Gastroesophageal sphincter (tissue), 4 donors: ENCODE results near the gene WNT1. TPM values are rescaled to one million over a fixed set of nuclear protein-coding genes. Genes with fewer than 3 reads are reported as not detected.
A peak's percentile ranks its signal among the peaks of the same experiment; 100 is the strongest.

Source experiments
- ATAC-seq: fragments of 150-250 bp; one replicate; pipeline ENCODE4 v1.9.1; 2016; ENCODE audit warnings: mild to moderate bottlenecking, moderate library complexity
- H3K27ac ChIP-seq, 4 donors: fragments of 200-600 bp; sonication (generic) in 3 of 4; 1 replicate in 3 of 4; 2 replicates in 1 of 4; pipeline ENCODE4 v1.5.1; 2016 to 2019
- H3K27me3 ChIP-seq: fragments of 200-600 bp; sonication (generic); one replicate; pipeline ENCODE4 v1.5.1; 2019
- H3K36me3 ChIP-seq, 2 donors: fragments of 200-600 bp; sonication (generic); one replicate each; pipeline ENCODE4 v1.5.1; 2019; ENCODE audit warnings: control low read depth in 1 of 2
- H3K4me1 ChIP-seq, 3 donors: fragments of 200-600 bp; sonication (generic); 1 replicate in 2 of 3; 2 replicates in 1 of 3; pipeline ENCODE4 v1.5.1; 2016 to 2019; ENCODE audit warnings: control low read depth in 2 of 3
- H3K4me3 ChIP-seq, 2 donors: fragments of 200-600 bp; sonication (generic); one replicate each; pipeline ENCODE4 v1.5.1; 2019; ENCODE audit warnings: mild to moderate bottlenecking in 1 of 2, moderate library complexity in 1 of 2
- H3K9me3 ChIP-seq, 3 donors: fragments of 200-600 bp; sonication (generic); one replicate each; pipeline ENCODE4 v1.5.1; 2017 to 2019; ENCODE audit warnings: control low read depth in 2 of 3
- EP300 ChIP-seq: sonication (generic); formaldehyde crosslinking; IDR thresholded peaks from one replicate; pipeline ENCODE4 v1.6.1; 2017; ENCODE audit warnings: antibody characterized with exemption, mild to moderate bottlenecking
- POLR2A ChIP-seq, 2 donors: fragments of 450-650 bp; IDR thresholded peaks; one replicate each; pipeline ENCODE4 v1.6.1; 2017; ENCODE audit warnings: antibody characterized with exemption in 2 of 2, mild to moderate bottlenecking in 2 of 2, moderate library complexity in 1 of 2
- POLR2AphosphoS5 ChIP-seq: sonication (generic); formaldehyde crosslinking; IDR thresholded peaks from one replicate; pipeline ENCODE4 v1.6.1; 2017; ENCODE audit warnings: antibody characterized with exemption
- WGBS, 2 donors: methylation state at CpG; one replicate each; pipeline ENCODE4 v1.1.5; 2018; ENCODE audit warnings: low coverage in 1 of 2; 5-methylcytosine and 5-hydroxymethylcytosine counted together
- total RNA-seq, 4 donors: library from RNA; depleted of rRNA; stranded (reverse); fragments of >200 nt; gene quantifications; one replicate each; pipeline ENCODE4 v1.1.0, GENCODE V29; 2016
- TF ChIP-seq, protein P1 (sequence below), 4 experiments: fragments of 200-600 bp in 2 of 4; fragments of 450-650 bp in 2 of 4; sonication (generic) in 1 of 4; IDR thresholded peaks; one replicate each; pipeline ENCODE4 v1.5.1; 2017 to 2019; ENCODE audit warnings: antibody characterized with exemption in 4 of 4, mild to moderate bottlenecking in 2 of 4, moderate library complexity in 2 of 4

Gene WNT1
- total RNA-seq, 4 donors from 2014 or later = not detected

- no peak overlapping the region for H3K4me3 ChIP-seq
- no peak for ATAC-seq
- 62% methylated on average over 2 of the region's 7 CpGs; no CpG with 5 or more reads in 1 of the 2 donors for WGBS, 2 donors
- peaks cover 0 to 38% (median 16%) of the 10 kb centered on the region in 3 donors for H3K4me1 ChIP-seq
- H3K36me3 ChIP-seq = no peaks in the 10 kb centered on the region
- no peak overlapping the region for H3K27ac ChIP-seq
- peaks cover 69% of the 10 kb centered on the region for H3K27me3 ChIP-seq
- H3K9me3 ChIP-seq = no peaks in the 10 kb centered on the region
- TF ChIP-seq POLR2AphosphoS5 = no peak
- TF ChIP-seq EP300 = no peak
- TF ChIP-seq POLR2A (IDR thresholded peaks at IDR 0.05) = no peak
Observed at GRCh38 chr12:48967991-48968390, 10.1 kb upstream of the WNT1 start.

DNA sequence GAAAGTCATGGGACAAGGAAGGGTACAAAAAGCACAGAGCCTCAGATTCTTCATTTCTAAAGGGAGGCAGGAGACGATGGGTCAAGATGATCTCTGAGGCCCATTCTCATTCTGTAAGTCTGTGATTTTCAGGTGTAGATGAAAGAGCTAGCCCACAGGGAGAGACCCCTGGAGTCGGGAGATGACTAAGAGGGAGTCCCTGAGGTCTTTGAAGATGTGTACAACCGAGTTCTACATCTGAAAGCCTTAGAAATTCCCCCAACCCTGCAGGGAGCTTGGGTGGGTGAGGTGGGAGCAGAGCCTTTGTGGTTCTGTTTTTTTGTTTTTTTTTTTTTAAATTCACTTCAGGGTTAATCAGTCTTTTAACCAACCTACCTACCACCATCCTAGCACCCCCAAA lies 9.7 kb upstream of the WNT1 start:
- Histone ChIP-seq H3K9me3 (no peaks in the 10 kb centered on the region), H3K4me3 (no peak overlapping the region), H3K27me3 (peaks cover 69% of the 10 kb centered on the region), H3K36me3 (no peaks in the 10 kb centered on the region), H3K4me1 (peaks cover 0 to 43% (median 16%) of the 10 kb centered on the region in 3 donors), H3K27ac (no peak overlapping the region)
- WGBS, 2 donors = 91 to 100% methylated on average over 1 to 3 of the region's 3 CpGs
- no peak for TF ChIP-seq POLR2A (IDR thresholded peaks at IDR 0.05)
- TF ChIP-seq, protein P1, sequence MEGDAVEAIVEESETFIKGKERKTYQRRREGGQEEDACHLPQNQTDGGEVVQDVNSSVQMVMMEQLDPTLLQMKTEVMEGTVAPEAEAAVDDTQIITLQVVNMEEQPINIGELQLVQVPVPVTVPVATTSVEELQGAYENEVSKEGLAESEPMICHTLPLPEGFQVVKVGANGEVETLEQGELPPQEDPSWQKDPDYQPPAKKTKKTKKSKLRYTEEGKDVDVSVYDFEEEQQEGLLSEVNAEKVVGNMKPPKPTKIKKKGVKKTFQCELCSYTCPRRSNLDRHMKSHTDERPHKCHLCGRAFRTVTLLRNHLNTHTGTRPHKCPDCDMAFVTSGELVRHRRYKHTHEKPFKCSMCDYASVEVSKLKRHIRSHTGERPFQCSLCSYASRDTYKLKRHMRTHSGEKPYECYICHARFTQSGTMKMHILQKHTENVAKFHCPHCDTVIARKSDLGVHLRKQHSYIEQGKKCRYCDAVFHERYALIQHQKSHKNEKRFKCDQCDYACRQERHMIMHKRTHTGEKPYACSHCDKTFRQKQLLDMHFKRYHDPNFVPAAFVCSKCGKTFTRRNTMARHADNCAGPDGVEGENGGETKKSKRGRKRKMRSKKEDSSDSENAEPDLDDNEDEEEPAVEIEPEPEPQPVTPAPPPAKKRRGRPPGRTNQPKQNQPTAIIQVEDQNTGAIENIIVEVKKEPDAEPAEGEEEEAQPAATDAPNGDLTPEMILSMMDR (IDR thresholded peaks at IDR 0.05) = no peak
- no peak for TF ChIP-seq EP300
- TF ChIP-seq POLR2AphosphoS5 = no peak
- no peak for ATAC-seq

- no peak for TF ChIP-seq POLR2AphosphoS5
- no peak for ATAC-seq
- Histone ChIP-seq H3K27me3 (peaks cover 69% of the 10 kb centered on the region), H3K36me3 (no peaks in the 10 kb centered on the region), H3K27ac (no peak overlapping the region), H3K4me1 (peaks cover 0 to 48% (median 16%) of the 10 kb centered on the region in 3 donors), H3K9me3 (no peaks in the 10 kb centered on the region), H3K4me3 (peak overlapping the region in 1 of 2 donors; percentile 35)
- WGBS, 2 donors = 6 to 52% methylated on average over 2 to 3 of the region's 8 CpGs
Observed at GRCh38 chr12:48969160-48969771, 8.9 kb upstream of the WNT1 start.

DNA sequence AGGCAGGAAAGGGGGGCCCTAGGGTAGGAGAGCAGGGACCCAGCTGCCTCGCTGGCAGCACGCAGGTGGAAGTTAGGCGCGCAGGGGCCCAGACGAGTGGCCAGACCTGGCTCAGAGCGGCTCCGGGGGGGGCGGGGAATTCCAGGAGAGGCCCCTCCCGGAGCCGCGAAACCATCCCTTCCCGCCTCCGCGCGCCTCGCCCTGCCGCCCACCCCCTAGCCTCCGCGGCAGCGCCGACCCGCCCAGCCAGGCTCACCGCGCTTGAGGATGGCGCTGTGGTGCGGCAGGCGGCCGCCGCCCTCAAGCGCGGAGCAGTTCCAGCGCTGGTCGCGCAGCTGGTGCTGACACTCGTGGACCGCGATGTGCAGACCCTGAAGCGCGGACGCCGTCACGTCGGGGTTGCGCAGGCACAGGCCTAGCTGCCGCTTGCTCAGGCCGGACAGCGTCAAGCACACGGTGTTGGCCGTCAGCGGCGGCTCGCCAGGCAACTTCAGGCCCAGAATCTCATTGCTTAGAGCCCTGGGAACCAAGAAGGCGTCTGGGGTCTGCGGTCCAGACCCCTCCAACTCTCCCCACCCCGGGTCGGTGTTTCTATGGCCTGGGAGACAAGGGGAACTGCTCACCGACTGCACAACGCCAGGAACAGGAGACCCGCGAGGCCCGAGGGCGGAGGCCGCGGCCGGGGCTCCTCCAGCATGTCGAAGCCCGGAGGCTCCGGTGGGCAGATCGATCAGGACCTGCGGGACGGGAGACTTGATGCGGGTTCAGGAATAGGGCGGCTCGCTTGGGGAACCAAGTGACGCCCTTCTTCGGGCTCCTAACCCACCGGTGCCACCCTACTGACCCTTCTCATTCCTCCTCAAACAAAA lies 8.1 kb upstream of the WNT1 start:
- Histone ChIP-seq H3K27ac (peak overlapping the region in 1 of 4 donors; percentile 14), H3K27me3 (peaks cover 74% of the 10 kb centered on the region), H3K9me3 (no peaks in the 10 kb centered on the region), H3K4me3 (peak overlapping the region in 1 of 2 donors; percentile 35), H3K36me3 (no peaks in the 10 kb centered on the region), H3K4me1 (peaks cover 0 to 48% (median 16%) of the 10 kb centered on the region in 3 donors)
- no peak for ATAC-seq
- WGBS, 2 donors = 38% methylated on average over 8 of the region's 77 CpGs; no CpG with 5 or more reads in 1 of the 2 donors
- TF ChIP-seq, protein P1 (IDR thresholded peaks at IDR 0.05) = peak in 1 of 4 experiments; percentile 6
- TF ChIP-seq POLR2A (IDR thresholded peaks at IDR 0.05) = no peak

DNA sequence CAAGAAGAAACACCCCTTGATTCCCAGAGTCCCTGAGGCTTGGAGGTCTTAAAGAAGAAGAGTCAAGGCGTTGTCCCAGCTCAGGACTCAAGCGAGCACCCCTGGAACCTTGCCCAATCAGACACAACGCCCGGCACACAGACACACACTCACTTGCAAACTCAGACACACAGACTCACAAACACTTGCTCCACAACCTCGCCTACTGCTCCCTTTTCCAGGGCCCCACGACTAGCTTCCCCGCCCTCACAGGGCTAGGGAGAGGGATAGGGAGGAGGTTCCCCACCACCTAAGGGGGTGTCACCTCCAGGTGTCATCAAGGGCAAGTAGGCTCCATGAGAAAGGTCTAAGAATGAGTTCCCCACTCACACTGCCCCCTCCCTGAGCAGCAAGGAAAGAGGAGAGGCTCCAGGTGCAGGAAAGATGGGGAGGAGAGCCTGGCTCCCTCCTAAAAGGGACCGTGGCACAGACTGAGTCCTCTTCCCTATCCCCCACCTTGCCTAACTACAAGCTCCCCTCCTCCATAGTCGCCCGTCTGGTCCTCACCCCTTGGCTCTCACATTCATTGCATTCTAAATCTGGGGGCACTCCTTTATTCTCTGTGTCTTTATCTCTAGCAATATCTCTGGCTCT lies 7.3 kb upstream of the WNT1 start:
- Histone ChIP-seq H3K4me3 (peak overlapping the region in 1 of 2 donors; percentile 41), H3K36me3 (no peaks in the 10 kb centered on the region), H3K9me3 (no peaks in the 10 kb centered on the region), H3K27me3 (peaks cover 80% of the 10 kb centered on the region), H3K27ac (peak overlapping the region in 1 of 4 donors; percentile 28), H3K4me1 (peaks cover 0 to 48% (median 16%) of the 10 kb centered on the region in 3 donors)
- TF ChIP-seq, protein P1 (IDR thresholded peaks at IDR 0.05) = no peak
- TF ChIP-seq POLR2A (IDR thresholded peaks at IDR 0.05) (no peak), EP300 (no peak), POLR2AphosphoS5 (no peak)
- WGBS, 2 donors = 8 to 44% methylated on average over 3 to 4 of the region's 10 CpGs
- ATAC-seq = no peak
